AG09309 (cell line): ENCODE measurements around the gene SLIT3.

Experiments
- DNase-seq: peaks from one replicate; pipeline ENCODE4 v3.0.0-alpha.2; 2010; ENCODE audit warnings: low read depth
- H3K4me3 ChIP-seq: 2 replicates; pipeline ENCODE4 v1.5.1; 2011; ENCODE audit warnings: mild to moderate bottlenecking, low read depth, low read length, moderate library complexity; ENCODE audit not compliant: control insufficient read depth
- CTCF ChIP-seq: IDR thresholded peaks from 2 replicates; pipeline ENCODE4 v1.5.1; 2011; ENCODE audit warnings: mild to moderate bottlenecking, low read depth, low read length, inconsistent platforms; ENCODE audit not compliant: insufficient read depth, control insufficient read depth; ENCODE audit errors: missing control alignments

The SLIT3 gene

DNA sequence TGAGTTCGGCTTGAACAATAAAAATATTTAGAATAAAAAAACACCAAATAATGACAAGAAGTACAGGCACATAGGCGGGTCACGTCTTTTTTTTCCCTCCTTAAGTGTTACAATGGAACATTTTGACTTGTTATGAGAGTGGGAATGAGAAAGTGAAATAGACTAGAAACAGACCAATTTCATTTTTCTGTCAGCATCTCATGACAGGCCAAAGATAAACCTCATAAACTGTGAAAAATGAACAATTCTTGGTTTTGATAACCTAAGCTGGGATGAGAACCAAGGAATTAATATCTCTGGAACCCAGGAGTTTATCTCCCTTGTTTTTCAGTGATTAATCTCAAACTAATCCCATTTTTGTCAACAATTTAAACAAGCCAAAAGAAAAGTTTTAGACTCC lies 299.5 kb downstream of the SLIT3 start:
- DNase-seq: no peak
- no peak overlapping the region for H3K4me3 ChIP-seq
- no peak for TF ChIP-seq CTCF

GRCh38 chr5:168995024-168995423 lies 305.9 kb downstream of the SLIT3 start:
- DNase-seq: no peak
- TF ChIP-seq CTCF: no peak
- no peak overlapping the region for H3K4me3 ChIP-seq

DNA sequence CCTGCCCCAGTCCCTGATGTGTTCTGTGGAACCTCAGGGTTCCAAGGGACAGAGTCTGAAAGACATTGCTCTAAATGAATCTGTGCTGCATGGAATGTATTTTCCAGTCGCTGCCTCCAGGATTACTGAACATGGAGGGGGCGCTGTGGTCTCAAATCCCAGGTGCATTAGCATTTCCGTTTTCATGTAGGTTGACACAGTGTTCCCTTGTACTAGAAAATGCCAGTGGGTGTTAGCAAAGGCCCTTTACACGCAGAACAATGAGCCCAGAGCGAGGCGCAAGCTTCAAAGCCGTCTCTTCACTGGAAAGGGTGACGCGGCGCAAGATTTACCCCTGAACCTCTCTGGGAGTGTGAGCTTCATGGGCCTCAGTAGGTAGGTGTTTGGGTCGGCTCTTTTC lies 308.3 kb downstream of the SLIT3 start:
- no peak overlapping the region for H3K4me3 ChIP-seq
- no peak for DNase-seq
- no peak for TF ChIP-seq CTCF

GRCh38 chr5:168992016-168992415 lies 308.9 kb downstream of the SLIT3 start:
- TF ChIP-seq CTCF: no peak
- H3K4me3 ChIP-seq: no peak overlapping the region
- no peak for DNase-seq

DNA sequence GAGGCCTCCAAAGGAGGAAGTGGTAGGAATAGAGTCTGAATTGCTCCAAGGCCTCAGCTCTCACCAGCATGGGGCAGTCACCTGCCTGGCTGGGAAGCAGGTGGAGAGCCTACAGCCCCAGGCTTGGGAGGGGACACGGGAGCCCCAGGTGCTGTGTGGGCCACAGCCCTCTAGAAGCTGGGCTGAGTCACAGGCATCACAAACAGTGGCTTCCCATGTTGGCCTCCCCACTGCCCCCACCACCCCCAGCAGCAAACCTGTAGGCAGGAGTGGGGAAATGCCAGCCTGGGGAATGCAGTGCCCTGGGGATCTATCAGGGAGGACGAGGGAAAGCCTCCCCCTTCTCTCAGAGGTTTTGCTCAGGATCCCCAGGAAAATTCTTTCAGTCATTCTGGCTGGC lies 309.6 kb downstream of the SLIT3 start:
- no peak overlapping the region for H3K4me3 ChIP-seq
- no peak for DNase-seq
- no peak for TF ChIP-seq CTCF

GRCh38 chr5:168990679-168991078 lies 310.3 kb downstream of the SLIT3 start:
- H3K4me3 ChIP-seq: no peak overlapping the region
- TF ChIP-seq CTCF: no peak
- DNase-seq: no peak

- TF ChIP-seq CTCF: no peak
- no peak overlapping the region for H3K4me3 ChIP-seq
- DNase-seq: no peak
Measured at GRCh38 chr5:168989731-168990505, 311.0 kb downstream of the SLIT3 start.
